Urinary bladder (tissue), 4 donors: ENCODE measurements around the gene MAP1LC3A. TPM values are rescaled to one million over a fixed set of nuclear protein-coding genes. Genes with fewer than 3 reads are reported as not detected.
"Not testable (repeated sequence)": the region's sequence is repeated elsewhere in the genome, so short reads cannot be mapped to it uniquely, and the experiment has no call there.

Experiments
- DNase-seq: peaks from one replicate; pipeline ENCODE4 v3.0.0-alpha.2; 2015; ENCODE audit errors: extremely low spot score
- H3K27ac ChIP-seq: one replicate; pipeline ENCODE4 v1.5.1; 2013; ENCODE audit warnings: low read depth, mild to moderate bottlenecking, moderate library complexity
- H3K36me3 ChIP-seq: one replicate; pipeline ENCODE4 v1.6.1; 2013; ENCODE audit warnings: mild to moderate bottlenecking, moderate library complexity; ENCODE audit not compliant: insufficient read depth
- H3K4me1 ChIP-seq: one replicate; pipeline ENCODE4 v1.6.1; 2013; ENCODE audit warnings: mild to moderate bottlenecking, moderate library complexity; ENCODE audit not compliant: insufficient read depth
- H3K4me3 ChIP-seq: one replicate; pipeline ENCODE4 v1.5.1; 2013; ENCODE audit warnings: low read depth, low read length
- WGBS: extraction: QIAGEN DNeasy Blood & Tissue Kit; methylation state at CpG from one replicate; pipeline ENCODE4 v1.1.7; 2013; 5-methylcytosine and 5-hydroxymethylcytosine counted together
- polyA plus RNA-seq: library from polyadenylated mRNA; stranded (reverse); fragments of 200-250 nt; gene quantifications from one replicate; pipeline ENCODE4 v1.2.3, GENCODE V29; 2013
- total RNA-seq: library from RNA; depleted of rRNA; stranded (reverse); fragments of >200 nt; gene quantifications from one replicate; pipeline ENCODE4 v1.2.3, GENCODE V29; 2014
- donor health status: healthy with polysubstance abuse.
- donor health status: healthy.

Gene MAP1LC3A
- 11.4 TPM for total RNA-seq
- polyA plus RNA-seq: 88.4 TPM

DNA sequence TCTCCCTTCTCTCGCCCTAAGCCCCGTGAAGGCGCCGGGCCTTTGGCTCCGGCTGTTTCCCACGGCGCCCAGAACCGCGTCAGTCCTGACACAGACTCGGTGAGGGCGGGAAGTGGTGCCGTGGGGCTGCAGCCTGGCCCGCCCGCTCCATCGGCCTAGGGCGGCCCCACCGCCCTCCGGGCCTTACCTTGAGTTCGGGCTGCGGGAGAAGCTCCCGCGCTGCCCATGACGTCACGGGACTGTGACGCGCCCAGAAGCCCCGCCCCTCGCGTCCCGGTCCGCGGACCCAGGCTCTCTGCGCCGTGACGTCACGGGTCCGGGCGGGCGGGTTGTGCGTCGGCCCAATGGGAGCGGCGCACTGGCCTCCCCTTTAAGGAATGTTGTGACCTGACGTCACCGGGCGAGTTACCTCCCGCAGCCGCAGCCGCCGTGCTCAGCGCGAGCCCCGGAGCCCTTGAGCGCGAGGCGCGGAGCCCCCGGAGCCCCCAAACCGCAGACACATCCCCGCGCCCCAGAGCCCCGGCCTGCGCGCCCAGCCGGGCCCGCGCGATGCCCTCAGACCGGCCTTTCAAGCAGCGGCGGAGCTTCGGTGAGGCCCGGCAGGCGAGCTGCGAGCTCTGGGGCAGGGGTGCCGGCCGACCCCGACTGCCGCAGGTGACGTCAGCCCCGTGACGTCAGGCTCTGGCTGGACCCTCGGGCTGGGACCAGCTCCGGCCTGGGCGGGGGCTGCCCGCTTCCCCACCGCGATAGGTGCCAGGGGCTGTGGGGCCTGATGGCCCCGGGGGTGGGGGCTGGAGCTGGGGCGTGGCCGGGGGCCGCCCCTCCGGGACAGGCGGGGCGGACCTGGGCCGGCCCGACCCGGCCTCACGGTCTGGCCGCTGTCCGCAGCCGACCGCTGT is at the start of gene MAP1LC3A:
TSS of gene MAP1LC3A (plus strand) at position 399 of the 899 bp plus-strand sequence. CDS start at position 550, 151 bp downstream.
- Histone ChIP-seq H3K27ac (peak within 1 kb of the TSS; percentile 88), H3K4me1 (no peaks in the 10 kb centered on the region), H3K36me3 (no peaks in the 10 kb centered on the region), H3K4me3 (peak within 1 kb of the TSS; percentile 68)
- WGBS: 3% methylated on average over 103 of the region's 103 CpGs
- DNase-seq: peak; percentile 72

- H3K27ac ChIP-seq: no peak overlapping the region
- no peak for DNase-seq
- H3K4me1 ChIP-seq: no peaks in the 10 kb centered on the region
- H3K4me3 ChIP-seq: no peak overlapping the region
- peaks cover 2% of the 10 kb centered on the region for H3K36me3 ChIP-seq
- WGBS: 92% methylated on average over 1 of the region's 1 CpG
These were observed 47.9 kb upstream of the MAP1LC3A start for GRCh38 chr20:34510575-34510974.

DNA sequence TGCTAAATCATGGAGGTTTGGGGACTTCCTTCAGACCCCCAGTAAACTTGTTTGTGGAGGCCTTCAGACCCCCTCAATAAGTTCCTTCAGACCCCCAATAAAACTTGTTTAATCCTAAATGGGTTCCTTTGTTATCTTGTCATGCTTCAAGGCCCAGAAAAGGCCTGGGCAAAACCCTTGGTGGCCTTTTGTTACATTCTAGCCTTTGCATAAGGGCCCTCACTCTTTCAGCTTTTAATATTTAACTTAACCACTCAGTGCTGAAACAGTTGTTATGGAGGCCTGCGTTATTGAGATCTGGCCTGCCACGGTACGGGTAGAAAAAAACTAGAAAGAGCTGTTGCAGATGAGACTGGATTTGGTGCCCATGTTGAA is 46.6 kb upstream of the MAP1LC3A start:
- DNase-seq: no peak
- Histone ChIP-seq H3K4me1 (no peaks in the 10 kb centered on the region), H3K36me3 (peaks cover 2% of the 10 kb centered on the region), H3K27ac (no peak overlapping the region), H3K4me3 (no peak overlapping the region)
- 90% methylated on average over 3 of the region's 3 CpGs for WGBS

DNA sequence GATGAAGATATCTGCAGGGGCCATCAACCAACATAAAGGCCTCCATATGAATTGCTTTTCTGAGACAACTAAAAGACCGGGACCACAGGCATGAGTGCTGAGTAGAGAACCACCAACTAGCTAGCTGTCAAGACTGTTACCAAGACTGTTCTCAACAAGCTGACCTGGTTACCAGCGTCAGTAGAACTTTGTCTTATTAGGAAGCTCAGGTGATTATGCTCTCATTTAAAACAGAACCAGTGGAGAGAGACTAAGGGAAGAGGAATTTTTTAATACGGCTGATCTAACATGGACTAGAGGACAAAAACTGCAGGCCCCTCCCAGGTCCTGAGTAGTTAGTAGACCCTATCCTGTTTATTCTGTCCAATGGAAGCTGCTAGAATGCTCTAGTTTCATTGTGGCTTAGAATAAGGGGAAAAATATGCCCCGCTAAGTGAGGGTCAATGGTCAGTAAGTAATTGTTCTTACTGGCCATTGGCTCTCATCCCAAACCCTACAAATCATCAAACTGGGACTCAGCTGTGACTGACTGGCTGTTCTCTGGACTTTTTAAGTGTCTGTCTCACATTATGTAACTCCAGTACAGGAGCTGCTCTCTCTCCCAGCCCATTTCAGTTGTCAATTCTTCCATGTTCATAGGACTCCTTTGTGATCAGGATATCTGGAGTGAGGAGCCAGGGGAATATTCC is 46.1 kb upstream of the MAP1LC3A start:
- Histone ChIP-seq H3K27ac (no peak overlapping the region), H3K4me3 (no peak overlapping the region), H3K36me3 (peaks cover 2% of the 10 kb centered on the region), H3K4me1 (no peaks in the 10 kb centered on the region)
- DNase-seq: no peak
- 87% methylated on average over 4 of the region's 4 CpGs for WGBS

- no peak overlapping the region for H3K4me3 ChIP-seq
- no peak for DNase-seq
- peaks cover 2% of the 10 kb centered on the region for H3K36me3 ChIP-seq
- H3K4me1 ChIP-seq: no peaks in the 10 kb centered on the region
- H3K27ac ChIP-seq: no peak overlapping the region
These were observed 45.5 kb upstream of the MAP1LC3A start for GRCh38 chr20:34512955-34513419.

- not testable (repeated sequence) for DNase-seq, H3K27ac ChIP-seq, H3K36me3 ChIP-seq, H3K4me3 ChIP-seq, H3K4me1 ChIP-seq
- WGBS: 97% methylated on average over 17 of the region's 17 CpGs
These were observed 44.5 kb upstream of the MAP1LC3A start for GRCh38 chr20:34514034-34514433.

- WGBS: 24% methylated on average over 19 of the region's 19 CpGs
- H3K4me3 ChIP-seq: peak overlapping the region; percentile 72
- no peaks in the 10 kb centered on the region for H3K4me1 ChIP-seq
- H3K36me3 ChIP-seq: no peaks in the 10 kb centered on the region
- H3K27ac ChIP-seq: peak overlapping the region; percentile 82
- DNase-seq: no peak
These were observed 43.5 kb upstream of the MAP1LC3A start for GRCh38 chr20:34514897-34515483.

DNA sequence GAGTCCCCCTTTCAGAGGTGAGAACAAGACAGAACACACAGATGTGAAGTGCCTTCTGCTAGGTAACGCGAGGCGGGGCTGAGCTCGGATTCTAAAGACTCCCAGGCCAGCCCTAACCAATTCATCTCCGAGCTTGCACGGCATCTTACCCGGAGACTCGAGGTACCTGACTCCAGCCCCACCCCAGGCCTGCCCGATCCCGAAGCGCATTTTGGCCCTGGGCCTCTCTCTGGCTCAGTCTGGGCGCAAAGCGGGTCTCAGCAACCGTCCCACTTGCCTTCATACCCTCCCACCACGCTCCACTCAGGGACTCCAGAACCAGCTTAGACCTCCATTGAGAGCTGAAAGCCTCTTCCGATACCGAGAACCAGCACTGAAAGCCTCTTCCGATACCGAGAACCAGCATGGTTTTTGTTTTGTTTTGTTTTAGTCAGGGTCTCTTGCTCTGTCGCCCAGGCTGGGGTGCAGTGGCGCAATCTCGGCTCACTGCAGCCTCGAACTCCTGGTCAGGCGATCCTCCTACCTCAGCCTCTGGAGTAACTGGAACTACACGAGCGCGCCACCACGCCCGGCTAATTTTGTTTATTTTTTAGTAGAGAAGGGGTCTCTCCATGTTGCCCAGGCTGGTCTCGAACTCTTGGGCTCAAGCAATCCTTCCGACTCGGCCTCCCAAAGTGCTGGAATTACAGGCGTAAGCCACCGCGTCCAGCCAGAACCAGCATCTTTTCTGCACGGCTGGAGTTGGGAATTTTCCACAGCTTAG is 42.9 kb upstream of the MAP1LC3A start:
- WGBS: 4% methylated on average over 36 of the region's 36 CpGs
- Histone ChIP-seq H3K27ac (peak overlapping the region; percentile 82), H3K36me3 (no peaks in the 10 kb centered on the region), H3K4me3 (peak overlapping the region; percentile 72), H3K4me1 (no peaks in the 10 kb centered on the region)
- DNase-seq: peak; percentile 39

DNA sequence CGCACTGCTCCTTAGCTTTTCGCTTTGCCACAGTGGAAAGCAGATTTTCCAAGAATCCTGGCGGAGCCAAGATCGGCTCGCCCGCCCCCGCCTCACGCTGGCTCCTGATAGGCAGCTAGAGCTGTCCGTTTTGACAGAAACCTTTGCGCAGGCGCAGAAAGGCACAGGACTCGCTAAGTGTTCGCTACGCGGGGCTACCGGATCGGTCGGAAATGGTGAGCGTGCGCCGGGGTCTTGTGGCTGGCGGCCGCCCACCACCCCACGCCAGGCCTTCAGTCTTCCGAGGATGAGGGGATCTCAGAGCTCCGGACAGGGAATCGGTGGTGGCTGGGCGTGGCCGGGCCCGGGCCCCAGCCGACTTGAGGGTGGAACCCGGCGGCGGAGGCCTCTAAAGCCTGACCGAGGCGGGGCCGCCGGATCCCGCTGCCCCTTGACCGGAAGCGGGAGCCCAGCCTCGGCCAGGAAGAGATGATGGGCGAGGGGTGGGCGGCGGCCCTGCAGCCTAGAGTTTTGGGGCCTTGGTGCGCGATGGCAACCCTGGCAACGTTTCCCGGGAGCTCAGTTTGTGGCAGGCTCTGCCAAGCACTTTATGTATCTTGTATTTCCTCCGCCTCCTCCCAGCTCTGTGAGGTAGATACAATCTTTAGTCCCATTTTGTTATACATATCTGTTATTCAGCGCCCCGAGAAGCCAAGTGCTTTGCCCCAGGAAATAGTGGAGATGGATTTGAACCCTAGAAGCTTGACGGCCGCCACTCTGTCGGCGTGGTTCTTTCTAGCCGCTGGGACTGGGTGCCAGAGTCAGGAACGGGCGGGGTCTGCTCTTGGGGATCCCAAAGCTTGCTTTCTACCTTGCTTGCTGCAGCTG is 42.0 kb upstream of the MAP1LC3A start, which contains the start of gene DYNLRB1:
TSS of gene DYNLRB1 (plus strand) at position 176 of the 867 bp plus-strand sequence. CDS start at position 213, 37 bp downstream.
- Histone ChIP-seq H3K4me3 (peak within 1 kb of the TSS; percentile 72), H3K36me3 (no peaks in the 10 kb centered on the region), H3K27ac (peak within 1 kb of the TSS; percentile 92), H3K4me1 (no peaks in the 10 kb centered on the region)
- WGBS: under 1% methylated on average over 59 of the region's 59 CpGs
- peak; percentile 97 for DNase-seq

GRCh38 chr20:34517114-34517505 is 41.4 kb upstream of the MAP1LC3A start:
- peak overlapping the region; percentile 92 for H3K27ac ChIP-seq
- H3K36me3 ChIP-seq: no peaks in the 10 kb centered on the region
- H3K4me1 ChIP-seq: no peaks in the 10 kb centered on the region
- DNase-seq: no peak
- H3K4me3 ChIP-seq: peak overlapping the region; percentile 72
- WGBS: 0% methylated on average over 3 of the region's 3 CpGs

- not testable (repeated sequence) for H3K4me3 ChIP-seq, DNase-seq, H3K4me1 ChIP-seq, H3K36me3 ChIP-seq, H3K27ac ChIP-seq
- 96% methylated on average over 7 of the region's 7 CpGs for WGBS
These were observed 39.7 kb upstream of the MAP1LC3A start for GRCh38 chr20:34518863-34519262.

DNA sequence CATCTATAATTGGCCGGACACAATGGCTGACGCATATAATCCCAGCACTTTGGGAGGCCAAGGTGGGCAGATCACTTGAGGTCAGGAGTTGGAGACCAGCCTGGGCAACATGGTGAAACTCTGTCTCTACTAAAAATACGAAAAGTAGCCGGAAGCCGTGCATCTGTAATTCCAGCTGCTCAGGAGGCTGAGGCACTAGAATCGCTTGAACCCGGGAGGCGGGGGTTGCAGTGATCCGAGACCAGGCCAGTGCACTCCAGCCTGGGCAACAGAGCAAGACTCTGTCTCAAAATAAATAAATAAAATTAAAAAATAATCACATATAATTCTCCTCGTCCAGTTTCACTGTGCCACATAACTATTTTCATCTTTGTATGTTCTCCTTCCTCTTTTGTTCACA is 38.7 kb upstream of the MAP1LC3A start:
- not testable (repeated sequence) for H3K36me3 ChIP-seq, H3K4me3 ChIP-seq, DNase-seq, H3K27ac ChIP-seq, H3K4me1 ChIP-seq
- 88% methylated on average over 10 of the region's 10 CpGs for WGBS
